H1 (cell line): ENCODE results near the gene SOX1. TPM values are rescaled to one million over a fixed set of nuclear protein-coding genes. Genes with fewer than 3 reads are reported as not detected.

Experiments used
- CTCF ChIA-PET: fragments of 300-600 bp; sonication (Branson Sonifier 250); formaldehyde crosslinking; loops from one replicate; lab custom pipeline; 2021; ENCODE audit not compliant: partially characterized antibody; lab: Charles Lee
- POLR2A ChIA-PET: fragments of 300-600 bp; sonication (Branson Sonifier 250); formaldehyde crosslinking; loops from one replicate; lab custom pipeline; 2021; ENCODE audit warnings: inconsistent platforms; ENCODE audit not compliant: partially characterized antibody; lab: Charles Lee
- DNase-seq, 2 experiments: peaks; one replicate each; pipeline versions ENCODE4 v3.0.0 to v3.0.0-alpha.2; 2010 to 2022; ENCODE audit warnings: low spot score in 2 of 2, low read depth in 1 of 2, mixed read lengths in 1 of 2
- FAIRE-seq: peaks from 2 replicates; lab custom pipeline; 2011; peaks lifted over from hg19 to GRCh38; lab: Jason Lieb, UNC
- H2AFZ ChIP-seq: 2 replicates; pipeline ENCODE4 v1.8.1; 2012; ENCODE audit warnings: low read length, inconsistent platforms
- H2AK5ac ChIP-seq: 2 replicates; pipeline ENCODE4 v1.6.1; 2013; ENCODE audit warnings: low read depth, low read length
- H2BK120ac ChIP-seq: replicated peaks from 2 replicates; pipeline ENCODE3; 2013; ENCODE audit warnings: low read depth, low read length, inconsistent platforms
- H2BK12ac ChIP-seq: 2 replicates; pipeline ENCODE4 v1.6.1; 2013; ENCODE audit warnings: low read depth, low read length
- H2BK15ac ChIP-seq: 2 replicates; pipeline ENCODE4 v1.6.1; 2013; ENCODE audit warnings: low read length
- H2BK20ac ChIP-seq: 2 replicates; pipeline ENCODE4 v1.6.1; 2013; ENCODE audit warnings: low read length
- H2BK5ac ChIP-seq: 2 replicates; pipeline ENCODE4 v1.6.1; 2013; ENCODE audit warnings: low read depth, low read length
- H3K14ac ChIP-seq: 2 replicates; pipeline ENCODE4 v1.6.1; 2013; ENCODE audit warnings: inconsistent platforms; ENCODE audit not compliant: insufficient read length
- H3K18ac ChIP-seq: 2 replicates; pipeline ENCODE4 v1.6.1; 2013; ENCODE audit warnings: low read length; ENCODE audit errors: extremely low read depth
- H3K23ac ChIP-seq: 2 replicates; pipeline ENCODE4 v1.6.1; 2013; ENCODE audit warnings: inconsistent platforms; ENCODE audit not compliant: insufficient read length
- H3K23me2 ChIP-seq: 2 replicates; pipeline ENCODE4 v1.6.1; 2013; ENCODE audit warnings: low read depth, low read length
- H3K27ac ChIP-seq: 2 replicates; pipeline ENCODE4 v1.6.1; 2011; ENCODE audit warnings: low read depth, low read length, inconsistent platforms
- H3K27me3 ChIP-seq, 4 experiments: replicated peaks in 1 of 4; 1 replicate in 1 of 4; 2 replicates in 3 of 4; pipeline versions ENCODE4 v1.6.1 to v1.8.1; 2011 to 2013; ENCODE audit warnings: low read length in 3 of 4, mild to moderate bottlenecking in 3 of 4, inconsistent platforms in 2 of 4, mixed read lengths in 2 of 4, moderate library complexity in 1 of 4; ENCODE audit not compliant: control insufficient read depth in 3 of 4, insufficient read depth in 3 of 4; ENCODE audit errors: extremely low read depth in 1 of 4
- H3K36me3 ChIP-seq, 4 experiments: 2 replicates each; pipeline versions ENCODE4 v1.6.1 to v1.8.1; 2011 to 2013; ENCODE audit warnings: mild to moderate bottlenecking in 4 of 4, low read length in 3 of 4, moderate library complexity in 2 of 4, control low read depth in 1 of 4, inconsistent platforms in 1 of 4; ENCODE audit not compliant: insufficient read depth in 4 of 4, control insufficient read depth in 2 of 4
- H3K4ac ChIP-seq: replicated peaks from 2 replicates; pipeline ENCODE3; 2013; ENCODE audit warnings: low read length, low read depth, mixed read lengths, inconsistent platforms; ENCODE audit not compliant: insufficient read length
- H3K4me1 ChIP-seq, 4 experiments: replicated peaks in 1 of 4; 1 replicate in 1 of 4; 2 replicates in 3 of 4; pipeline versions ENCODE4 v1.6.1 to v1.8.1; 2011 to 2013; ENCODE audit warnings: low read length in 3 of 4, inconsistent platforms in 2 of 4, mixed read lengths in 1 of 4; ENCODE audit not compliant: insufficient read depth in 4 of 4, control insufficient read depth in 3 of 4
- H3K4me2 ChIP-seq, 2 experiments: 2 replicates each; pipeline versions ENCODE4 v1.6.1 to v1.8.1; 2011 to 2013; ENCODE audit warnings: low read depth in 2 of 2, low read length in 2 of 2, control low read depth in 1 of 2, inconsistent platforms in 1 of 2, mild to moderate bottlenecking in 1 of 2; ENCODE audit not compliant: insufficient read depth in 1 of 2
- H3K4me3 ChIP-seq, 4 experiments: fragments of 200-600, 300-600 bp in 1 of 4; sonication (generic), shearing (Covaris generic), sonication (Bioruptor Twin) in 1 of 4; 2 replicates each; pipeline versions ENCODE4 v1.5.1 to v1.8.1; 2011 to 2016; ENCODE audit warnings: low read length in 4 of 4, low read depth in 3 of 4, control low read depth in 2 of 4, inconsistent platforms in 2 of 4, mild to moderate bottlenecking in 2 of 4, mixed read lengths in 1 of 4, moderate library complexity in 1 of 4; ENCODE audit not compliant: insufficient read depth in 2 of 4; ENCODE audit errors: extremely low read depth in 1 of 4
- H3K56ac ChIP-seq: replicated peaks from 2 replicates; pipeline ENCODE3; 2013; ENCODE audit warnings: low read depth, mild to moderate bottlenecking, mixed read lengths, low read length, inconsistent platforms; ENCODE audit not compliant: insufficient read length
- H3K79me1 ChIP-seq: 2 replicates; pipeline ENCODE4 v1.6.1; 2013; ENCODE audit warnings: low read depth, low read length, control low read depth
- H3K79me2 ChIP-seq, 2 experiments: 2 replicates each; pipeline versions ENCODE4 v1.6.1 to v1.8.1; 2012 to 2013; ENCODE audit warnings: low read length in 2 of 2, mild to moderate bottlenecking in 2 of 2, inconsistent platforms in 1 of 2; ENCODE audit not compliant: insufficient read depth in 2 of 2, control insufficient read depth in 1 of 2
- H3K9ac ChIP-seq, 4 experiments: replicated peaks in 1 of 4; 1 replicate in 1 of 4; 2 replicates in 3 of 4; pipeline versions ENCODE4 v1.6.1 to v1.8.1; 2011 to 2013; ENCODE audit warnings: low read depth in 3 of 4, low read length in 3 of 4, control low read depth in 2 of 4, mild to moderate bottlenecking in 2 of 4, moderate library complexity in 2 of 4, inconsistent platforms in 1 of 4; ENCODE audit errors: extremely low read depth in 1 of 4
- H3K9me3 ChIP-seq, 2 experiments: 2 replicates each; pipeline versions ENCODE4 v1.6.1 to v1.8.1; 2012 to 2013; ENCODE audit warnings: mild to moderate bottlenecking in 2 of 2, moderate library complexity in 2 of 2, control low read depth in 1 of 2, inconsistent platforms in 1 of 2, low read depth in 1 of 2, low read length in 1 of 2, mixed read lengths in 1 of 2; ENCODE audit not compliant: insufficient read depth in 2 of 2
- H4K20me1 ChIP-seq, 2 experiments: replicated peaks in 1 of 2; 2 replicates each; pipeline versions ENCODE3 to v1.8.1; 2011 to 2013; ENCODE audit warnings: inconsistent platforms in 2 of 2, low read length in 2 of 2, mild to moderate bottlenecking in 1 of 2; ENCODE audit not compliant: insufficient read depth in 2 of 2, control insufficient read depth in 1 of 2
- H4K5ac ChIP-seq: 2 replicates; pipeline ENCODE4 v1.6.1; 2013; ENCODE audit warnings: low read length, low read depth, mixed read lengths, inconsistent platforms; ENCODE audit not compliant: insufficient read length
- H4K8ac ChIP-seq: 2 replicates; pipeline ENCODE4 v1.8.0; 2013; ENCODE audit warnings: mild to moderate bottlenecking, moderate library complexity, low read length, inconsistent platforms; ENCODE audit not compliant: insufficient read depth; ENCODE audit errors: extremely low read depth
- H4K91ac ChIP-seq: replicated peaks from 2 replicates; pipeline ENCODE3; 2013; ENCODE audit warnings: low read length, mixed read lengths, inconsistent platforms; ENCODE audit not compliant: insufficient read length
- WGBS, 2 experiments: shearing (Covaris generic) in 1 of 2; methylation state at CpG; one replicate each; pipeline versions ENCODE4 v1.1.6 to v1.1.7; 2013 to 2015; ENCODE audit warnings: low lambda C conversion rate in 2 of 2, mixed read lengths in 2 of 2, inconsistent platforms in 1 of 2, low coverage in 1 of 2, missing lambda C conversion rate in 1 of 2; ENCODE audit not compliant: insufficient replicate concordance in 2 of 2, insufficient coverage in 1 of 2, insufficient read length in 1 of 2; ENCODE audit errors: extremely low coverage in 1 of 2, missing lambda C conversion rate in 1 of 2; 5-methylcytosine and 5-hydroxymethylcytosine counted together
- polyA plus RNA-seq, 7 experiments: library from polyadenylated mRNA; depleted of rRNA in 3 of 7; stranded (reverse) in 5 of 7; unstranded in 2 of 7; fragments of >200 nt in 5 of 7; fragments of 200-250 nt in 2 of 7; gene quantifications; 1 replicate in 5 of 7; 2 replicates in 1 of 7; 4 replicates in 1 of 7; pipeline versions ENCODE4 v1.2.1 to v1.2.3, GENCODE V29; 2011 to 2013; ENCODE audit warnings: missing spikeins in 2 of 7, mixed read lengths in 2 of 7
- total RNA-seq: library from RNA; stranded (reverse); fragmentation: NEBNext Ultra II Directional; extraction: Animal tissue kit (Norgen Biotek cat#: 25700); gene quantifications from 2 replicates; pipeline ENCODE4 v1.2.1, GENCODE V29; 2021

Gene SOX1
- total and polyA plus RNA-seq, 2 of the 8 experiments (the other 6 are each of a cell fraction or from before 2014, with no cell fraction given): 0.03 to 0.09 TPM

DNA sequence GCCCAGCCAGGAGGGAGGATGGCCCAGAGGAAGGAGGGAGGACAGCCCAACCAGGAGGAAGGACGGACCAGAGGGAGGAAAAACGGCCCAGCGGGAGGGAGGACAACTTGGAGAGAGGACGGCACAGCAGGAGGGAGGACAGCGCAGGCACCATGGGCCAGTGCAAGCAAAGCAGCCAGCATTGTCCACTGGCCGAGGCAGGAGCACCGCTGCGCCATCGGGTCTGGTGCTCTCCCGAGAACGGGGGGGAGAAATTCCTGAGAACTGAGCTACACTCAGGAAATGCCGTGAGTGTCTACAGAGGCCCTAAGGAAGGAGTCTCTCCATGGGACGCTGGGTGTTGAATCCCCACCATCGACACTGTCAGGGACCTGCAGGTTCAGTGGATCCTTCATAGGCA is 38.5 kb upstream of the SOX1 start:
- Histone ChIP-seq H3K23ac (no peak overlapping the region), H3K4me2 (no peak overlapping the region), H3K79me2 (no peaks in the 10 kb centered on the region), H3K18ac (no peak overlapping the region), H2BK120ac (no peak overlapping the region), H4K20me1 (no peaks in the 10 kb centered on the region), H2BK12ac (no peak overlapping the region), H3K9ac (no peak overlapping the region), H4K8ac (no peak overlapping the region), H2BK15ac (0 out of 2 replicates have a peak overlapping the region, but pooled peaks have one; percentile 18), H3K27me3 (no peaks in the 10 kb centered on the region; a peak in 2 of 7 replicates), H3K79me1 (no peaks in the 10 kb centered on the region; the same call in 1 of the 2 replicates), H3K4ac (no peak overlapping the region), H3K4me3 (no peak overlapping the region), H3K9me3 (peaks cover 2 to 14% of the 10 kb centered on the region in 2 experiments; a peak in 1 of 4 replicates), H4K91ac (no peak overlapping the region), H2AK5ac (0 out of 2 replicates have a peak overlapping the region, but pooled peaks have one; percentile 75), H3K56ac (no peak overlapping the region), H2BK20ac (no peak overlapping the region), H3K4me1 (peaks cover 0 to 2% (median under 1%) of the 10 kb centered on the region in 4 experiments; a peak in 1 of 7 replicates), H4K5ac (no peak overlapping the region), H3K23me2 (no peaks in the 10 kb centered on the region), H3K36me3 (no peaks in the 10 kb centered on the region), H2AFZ (no peak overlapping the region), H3K14ac (no peak overlapping the region), H3K27ac (no peak overlapping the region), H2BK5ac (no peak overlapping the region)
- ChIA-PET CTCF (no interaction called here), POLR2A (no interaction called here)
- DNase-seq: no peak
- FAIRE-seq: no peak
- 74% methylated on average over 9 of the region's 14 CpGs; no CpG with 5 or more reads in 1 of the 2 experiments for WGBS, 2 experiments
